OCI-LY7 (cell line): ENCODE measurements around the gene KCTD19.

Source experiments
- CTCF ChIP-seq: fragments of 200-600 bp; sonication (generic); conservative IDR thresholded peaks from 2 replicates; pipeline ENCODE4 v1.5.1; 2014; ENCODE audit warnings: mild to moderate bottlenecking, antibody characterized with exemption, low read length, moderate library complexity, mixed read lengths
- EZH2phosphoT487 ChIP-seq: fragments of 200-600 bp; sonication (generic); IDR thresholded peaks from 2 replicates; pipeline ENCODE4 v1.6.1; 2018; ENCODE audit warnings: low read depth, borderline replicate concordance, mild to moderate bottlenecking, mixed run types, antibody characterized with exemption, low read length, moderate library complexity, mixed read lengths

- TF ChIP-seq CTCF (no peak), EZH2phosphoT487 (no peak)
These were observed 35.1 kb downstream of the KCTD19 start for GRCh38 chr16:67291461-67291860.
